HCT116 (cell line): ENCODE measurements around the gene MARVELD1. TPM values are rescaled to one million over a fixed set of nuclear protein-coding genes. Genes with fewer than 3 reads are reported as not detected.

Source experiments
- ATAC-seq: fragments of 200-7000 bp; cut with Tn5 transposase; 2 replicates; pipeline ENCODE4 v1.9.1; 2020; ENCODE audit warnings: mild to moderate bottlenecking, moderate library complexity
- BruUV-seq: library from RNA; stranded (reverse); fragments of 400-500 nt; replicated peaks from 2 replicates; lab custom pipeline; 2021; lab: Mats Ljungman, UMichigan
- CTCF ChIA-PET: fragments of 300-600 bp; sonication (Branson Sonifier 250); formaldehyde crosslinking; loops from one replicate; lab custom pipeline; 2021; ENCODE audit warnings: antibody characterized with exemption; lab: Charles Lee
- POLR2A ChIA-PET: fragments of 300-600, 350-600 bp; sonication (Branson Sonifier 250); formaldehyde crosslinking; loops from one replicate; lab custom pipeline; 2021; ENCODE audit warnings: antibody characterized with exemption; lab: Charles Lee
- RAD21 ChIA-PET, 2 experiments: fragments of 300-600 bp; sonication (Branson Sonifier 250); formaldehyde crosslinking; loops; one replicate each; lab custom pipeline; 2023; ENCODE audit warnings: low total read pairs in 2 of 2; ENCODE audit not compliant: uncharacterized antibody in 2 of 2, unreplicated experiment in 2 of 2, low non-redundant PET in 1 of 2; lab: Charles Lee
- DNase-seq: peaks from one replicate; pipeline ENCODE4 v3.0.0-alpha.2; 2010; ENCODE audit warnings: low read depth, low spot score
- H2AFZ ChIP-seq: fragments of 200-600 bp; shearing (Covaris generic), sonication (generic); 2 replicates; pipeline ENCODE4 v1.6.1; 2017; ENCODE audit warnings: low read depth, mixed run types, mixed read lengths, antibody characterized with exemption, low read length; ENCODE audit not compliant: poor library complexity, severe bottlenecking
- H3K27ac ChIP-seq: 2 replicates; pipeline ENCODE4 v1.5.1; 2012; ENCODE audit warnings: low read depth, low read length
- H3K27me3 ChIP-seq: fragments of 200-600 bp; sonication (generic); 2 replicates; pipeline ENCODE4 v1.6.1; 2016; ENCODE audit warnings: mixed run types, low read length, mixed read lengths; ENCODE audit not compliant: insufficient read depth
- H3K36me3 ChIP-seq, 2 experiments: fragments of 200-500 bp in 1 of 2; fragments of 200-600 bp in 1 of 2; sonication (Bioruptor generic) in 1 of 2; sonication (generic) in 1 of 2; 2 replicates each; pipeline versions ENCODE4 v1.5.1 to v1.6.1; 2014 to 2016; ENCODE audit warnings: low read length in 2 of 2, inconsistent platforms in 1 of 2, mixed read lengths in 1 of 2, mixed run types in 1 of 2; ENCODE audit not compliant: insufficient read depth in 2 of 2, control insufficient read depth in 1 of 2
- H3K4me1 ChIP-seq, 2 experiments: fragments of 200-600 bp in 1 of 2; sonication (generic) in 1 of 2; 2 replicates each; pipeline versions ENCODE4 v1.5.1 to v1.6.1; 2012 to 2017; ENCODE audit warnings: low read length in 2 of 2, inconsistent platforms in 1 of 2, mild to moderate bottlenecking in 1 of 2, mixed read lengths in 1 of 2, mixed run types in 1 of 2, moderate library complexity in 1 of 2; ENCODE audit not compliant: insufficient read depth in 2 of 2, control insufficient read depth in 1 of 2
- H3K4me2 ChIP-seq: fragments of 200-600 bp; sonication (generic); 2 replicates; pipeline ENCODE4 v1.6.1; 2017; ENCODE audit warnings: mixed run types, low read length, mixed read lengths
- H3K4me3 ChIP-seq, 2 experiments: fragments of 200-600 bp in 1 of 2; sonication (generic) in 1 of 2; replicated peaks in 1 of 2; 2 replicates each; pipeline ENCODE4 v1.5.1; 2011 to 2016; ENCODE audit warnings: low read length in 2 of 2, control low read depth in 1 of 2, low read depth in 1 of 2, mild to moderate bottlenecking in 1 of 2, mixed read lengths in 1 of 2, mixed run types in 1 of 2
- H3K79me2 ChIP-seq: fragments of 200-600 bp; sonication (generic); 2 replicates; pipeline ENCODE4 v1.6.1; 2017; ENCODE audit warnings: mild to moderate bottlenecking, mixed run types, low read length, moderate library complexity, mixed read lengths; ENCODE audit not compliant: insufficient read depth
- H3K9ac ChIP-seq: fragments of 200-600 bp; sonication (generic); 2 replicates; pipeline ENCODE4 v1.6.1; 2016; ENCODE audit warnings: low read length, mixed read lengths
- H3K9me2 ChIP-seq: fragments of 200-600 bp; sonication (generic), shearing (Covaris generic); 2 replicates; pipeline ENCODE4 v1.6.1; 2017; ENCODE audit warnings: mixed run types, mild to moderate bottlenecking, moderate library complexity; ENCODE audit not compliant: insufficient read depth
- H3K9me3 ChIP-seq, 2 experiments: fragments of 200-500 bp in 1 of 2; fragments of 200-600 bp in 1 of 2; sonication (Bioruptor generic) in 1 of 2; sonication (generic) in 1 of 2; 2 replicates each; pipeline ENCODE4 v1.6.1; 2014 to 2017; ENCODE audit warnings: low read length in 2 of 2, mixed read lengths in 2 of 2, inconsistent platforms in 1 of 2, low read depth in 1 of 2, mild to moderate bottlenecking in 1 of 2, mixed run types in 1 of 2, moderate library complexity in 1 of 2; ENCODE audit not compliant: control insufficient read depth in 1 of 2, insufficient read depth in 1 of 2
- H4K20me1 ChIP-seq: fragments of 200-600 bp; sonication (generic), shearing (Covaris generic); 2 replicates; pipeline ENCODE4 v1.6.1; 2017; ENCODE audit warnings: mixed run types, mild to moderate bottlenecking, moderate library complexity; ENCODE audit not compliant: insufficient read depth
- CBX3 ChIP-seq: IDR thresholded peaks from 2 replicates; pipeline ENCODE4 v1.6.1; 2012; ENCODE audit warnings: low read depth
- CEBPB ChIP-seq: IDR thresholded peaks from 2 replicates; pipeline ENCODE4 v1.6.1; 2012; ENCODE audit warnings: low read depth
- EGR1 ChIP-seq: IDR thresholded peaks from 2 replicates; pipeline ENCODE4 v1.6.1; 2012; ENCODE audit warnings: low read depth
- ELF1 ChIP-seq: IDR thresholded peaks from 2 replicates; pipeline ENCODE4 v1.6.1; 2012; ENCODE audit warnings: low read depth, borderline replicate concordance
- POLR2A ChIP-seq: IDR thresholded peaks from 2 replicates; pipeline ENCODE4 v1.7.0; 2011; ENCODE audit warnings: borderline replicate concordance; ENCODE audit not compliant: insufficient read depth, insufficient read length; ENCODE audit errors: extremely low read depth
- SP1 ChIP-seq: IDR thresholded peaks from 2 replicates; pipeline ENCODE4 v1.6.1; 2012; ENCODE audit warnings: low read depth
- SRF ChIP-seq: IDR thresholded peaks from 2 replicates; pipeline ENCODE4 v1.6.1; 2012; ENCODE audit warnings: low read depth
- ZNF274 ChIP-seq: fragments of 200-500 bp; sonication (Bioruptor generic); IDR thresholded peaks from 2 replicates; pipeline ENCODE4 v1.6.1; 2014; ENCODE audit warnings: mild to moderate bottlenecking, low read depth, low read length, inconsistent platforms
- intact Hi-C: fragments of 100-400 bp; cut with micrococcal nuclease; formaldehyde crosslinking; loops from 2 replicates; pipeline ENCODE4 v1.10.0; 2022
- total RNA-seq: library from RNA; stranded (reverse); gene quantifications from one replicate; pipeline ENCODE4 v1.2.1, GENCODE V29; 2021; ENCODE audit not compliant: unreplicated experiment
- TF ChIP-seq, protein P1 (sequence below): IDR thresholded peaks from 2 replicates; pipeline ENCODE4 v1.6.1; 2012
- TF ChIP-seq, protein P2 (sequence below): IDR thresholded peaks from 2 replicates; pipeline ENCODE4 v1.6.1; 2012; ENCODE audit warnings: low read depth

MARVELD1 gene
- total RNA-seq, 1 experiment from 2014 or later = 36.1 TPM

- ChIA-PET POLR2A (no interaction called here), RAD21 (no interaction called here), CTCF (interaction anchor here (3.2 kb wide), 1 partner anchor 11 kb away, joined by 25 read pairs; the partner anchor contains the start of gene AVPI1)
- Histone ChIP-seq H3K4me1 (peaks cover 0 to 15% of the 10 kb centered on the region in 2 experiments; a peak in 3 of 4 replicates), H4K20me1 (no peaks in the 10 kb centered on the region), H3K9ac (no peak overlapping the region), H3K27me3 (no peaks in the 10 kb centered on the region), H3K4me2 (no peak overlapping the region), H3K36me3 (peaks cover 8 to 42% of the 10 kb centered on the region in 2 experiments; a peak in 2 of 4 replicates), H3K4me3 (no peak overlapping the region), H3K27ac (no peak overlapping the region), H2AFZ (no peak overlapping the region), H3K79me2 (peaks cover 6% of the 10 kb centered on the region; the same call in 1 of the 2 replicates), H3K9me3 (no peaks in the 10 kb centered on the region), H3K9me2 (no peaks in the 10 kb centered on the region)
- intact Hi-C loops = no loop called here
- DNase-seq = no peak
- no peak for TF ChIP-seq CEBPB
- TF ChIP-seq, protein P1, sequence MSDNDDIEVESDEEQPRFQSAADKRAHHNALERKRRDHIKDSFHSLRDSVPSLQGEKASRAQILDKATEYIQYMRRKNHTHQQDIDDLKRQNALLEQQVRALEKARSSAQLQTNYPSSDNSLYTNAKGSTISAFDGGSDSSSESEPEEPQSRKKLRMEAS = no peak
- no peak for TF ChIP-seq ELF1
- no peak for TF ChIP-seq SP1
- no peak for TF ChIP-seq ZNF274
- no peak for TF ChIP-seq EGR1
- TF ChIP-seq, protein P2, sequence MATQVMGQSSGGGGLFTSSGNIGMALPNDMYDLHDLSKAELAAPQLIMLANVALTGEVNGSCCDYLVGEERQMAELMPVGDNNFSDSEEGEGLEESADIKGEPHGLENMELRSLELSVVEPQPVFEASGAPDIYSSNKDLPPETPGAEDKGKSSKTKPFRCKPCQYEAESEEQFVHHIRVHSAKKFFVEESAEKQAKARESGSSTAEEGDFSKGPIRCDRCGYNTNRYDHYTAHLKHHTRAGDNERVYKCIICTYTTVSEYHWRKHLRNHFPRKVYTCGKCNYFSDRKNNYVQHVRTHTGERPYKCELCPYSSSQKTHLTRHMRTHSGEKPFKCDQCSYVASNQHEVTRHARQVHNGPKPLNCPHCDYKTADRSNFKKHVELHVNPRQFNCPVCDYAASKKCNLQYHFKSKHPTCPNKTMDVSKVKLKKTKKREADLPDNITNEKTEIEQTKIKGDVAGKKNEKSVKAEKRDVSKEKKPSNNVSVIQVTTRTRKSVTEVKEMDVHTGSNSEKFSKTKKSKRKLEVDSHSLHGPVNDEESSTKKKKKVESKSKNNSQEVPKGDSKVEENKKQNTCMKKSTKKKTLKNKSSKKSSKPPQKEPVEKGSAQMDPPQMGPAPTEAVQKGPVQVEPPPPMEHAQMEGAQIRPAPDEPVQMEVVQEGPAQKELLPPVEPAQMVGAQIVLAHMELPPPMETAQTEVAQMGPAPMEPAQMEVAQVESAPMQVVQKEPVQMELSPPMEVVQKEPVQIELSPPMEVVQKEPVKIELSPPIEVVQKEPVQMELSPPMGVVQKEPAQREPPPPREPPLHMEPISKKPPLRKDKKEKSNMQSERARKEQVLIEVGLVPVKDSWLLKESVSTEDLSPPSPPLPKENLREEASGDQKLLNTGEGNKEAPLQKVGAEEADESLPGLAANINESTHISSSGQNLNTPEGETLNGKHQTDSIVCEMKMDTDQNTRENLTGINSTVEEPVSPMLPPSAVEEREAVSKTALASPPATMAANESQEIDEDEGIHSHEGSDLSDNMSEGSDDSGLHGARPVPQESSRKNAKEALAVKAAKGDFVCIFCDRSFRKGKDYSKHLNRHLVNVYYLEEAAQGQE = no peak
- TF ChIP-seq POLR2A = no peak
- TF ChIP-seq CBX3 = no peak
- TF ChIP-seq SRF = no peak
- BruUV-seq = no TSS peak
- ATAC-seq = no peak
Measured at GRCh38 chr10:97675222-97675621, 38.3 kb upstream of the MARVELD1 start.
